GM12873 (cell line): ENCODE results near the gene ZCWPW1.

ENCODE experiments used
- CTCF ChIP-seq: IDR thresholded peaks from 2 replicates; pipeline ENCODE4 v1.5.1; 2012; ENCODE audit warnings: low read depth, mild to moderate bottlenecking, moderate library complexity, low read length, control low read depth; ENCODE audit not compliant: insufficient read depth; ENCODE audit errors: missing control alignments

ZCWPW1 gene

DNA sequence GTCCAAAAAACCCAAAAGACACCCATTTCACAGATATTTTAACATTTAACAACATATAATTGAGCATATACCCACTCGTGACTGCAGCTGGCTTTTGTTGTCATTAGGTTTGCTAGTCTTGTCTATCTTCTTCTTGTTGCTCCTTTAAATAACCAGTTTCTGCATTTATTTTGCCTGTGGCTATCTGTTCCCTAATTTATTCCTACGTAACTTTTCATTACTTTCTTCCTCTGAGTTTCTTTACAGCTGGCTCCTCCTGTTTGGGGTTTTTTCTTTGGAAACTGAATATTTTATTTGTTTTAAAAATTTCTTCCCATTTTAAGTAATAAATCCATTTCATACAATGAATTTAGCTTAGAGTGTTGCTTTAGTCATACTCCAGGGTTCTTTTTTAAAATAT, 40.8 kb downstream of the ZCWPW1 start:
- TF ChIP-seq CTCF = no peak

DNA sequence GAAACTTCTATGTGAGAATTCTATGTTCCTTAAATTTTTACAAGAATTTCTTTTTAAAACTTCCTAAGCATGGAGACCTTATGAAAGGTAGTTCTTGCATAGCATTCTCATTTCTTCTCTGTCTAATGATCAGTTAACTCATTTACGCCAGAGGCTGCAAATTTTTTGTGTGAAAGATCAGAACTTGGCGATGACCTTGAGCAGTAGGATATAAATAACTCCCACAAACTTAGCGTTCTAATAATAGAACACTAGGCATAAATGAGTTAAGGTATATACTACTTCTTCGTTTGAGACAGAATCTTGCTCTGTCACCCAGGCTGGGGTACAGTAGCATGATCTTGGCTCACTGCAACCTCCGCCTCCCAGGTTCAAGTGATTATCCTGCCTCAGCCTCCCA, 41.6 kb downstream of the ZCWPW1 start:
- no peak for TF ChIP-seq CTCF

DNA sequence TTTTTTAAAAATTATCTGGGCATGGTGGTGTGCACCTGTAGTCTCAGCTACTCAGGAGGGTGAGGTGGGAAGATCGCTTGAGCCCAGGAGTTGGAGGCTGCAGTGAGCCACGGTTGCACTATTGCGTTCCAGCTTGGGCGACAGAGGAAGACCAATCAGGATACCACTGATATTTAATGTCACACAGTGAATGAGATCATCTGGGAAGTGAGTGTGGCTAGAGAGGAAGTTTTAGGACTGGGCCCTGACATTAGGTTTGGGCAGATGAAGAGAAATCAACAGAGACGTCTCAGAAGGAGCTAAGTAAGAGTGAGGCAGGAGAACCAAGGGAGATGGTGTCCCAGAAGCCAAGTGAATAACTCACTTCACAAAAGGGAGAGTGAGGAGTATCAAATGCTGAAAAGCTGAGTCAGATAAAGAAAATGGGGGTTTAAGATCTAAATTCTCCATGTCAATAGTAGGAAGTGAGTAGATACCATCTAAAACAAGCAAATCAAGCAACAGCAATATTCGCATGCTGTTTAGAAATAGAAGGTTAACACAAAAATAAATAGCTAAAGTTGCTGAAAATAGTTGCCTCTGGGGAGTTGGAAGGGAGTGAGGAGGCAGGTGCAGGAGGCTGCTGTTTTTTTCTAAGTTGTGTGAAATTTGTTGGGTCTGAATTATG, 43.7 kb downstream of the ZCWPW1 start:
- TF ChIP-seq CTCF = no peak

GRCh38 chr7:100380196-100380595, 48.3 kb downstream of the ZCWPW1 start:
- no peak for TF ChIP-seq CTCF

GRCh38 chr7:100378114-100378755, 50.3 kb downstream of the ZCWPW1 start:
- TF ChIP-seq CTCF = no peak

DNA sequence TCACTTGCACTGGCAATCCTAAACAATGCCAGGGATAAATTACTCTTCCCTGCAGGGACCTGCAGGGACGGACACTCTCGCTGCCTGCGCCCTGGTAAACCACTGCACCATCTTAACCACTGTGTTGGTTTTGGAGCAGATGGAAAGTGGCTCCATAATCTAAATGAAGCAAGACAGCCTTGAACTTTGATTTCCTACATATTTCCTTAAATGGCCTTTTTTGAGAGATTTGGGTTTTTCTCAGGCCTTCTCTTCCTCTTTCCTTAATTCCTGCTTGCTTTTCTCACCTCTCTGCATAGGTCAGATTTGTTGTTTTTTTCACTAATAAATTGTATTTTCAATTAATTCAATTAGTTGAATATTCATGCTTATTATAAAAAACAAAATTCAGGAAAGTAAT, 52.4 kb downstream of the ZCWPW1 start:
- TF ChIP-seq CTCF = no peak

GRCh38 chr7:100374601-100375000, 53.9 kb downstream of the ZCWPW1 start:
- TF ChIP-seq CTCF = no peak
